ENCODE results near the gene TGDS. TPM values are rescaled to one million over a fixed set of nuclear protein-coding genes. Genes with fewer than 3 reads are reported as not detected.

The TGDS gene
- total RNA-seq, 1 experiment from 2014 or later, result 4.1 TPM

- Mint-ChIP-seq H3K4me3 (ENCODE audit: low read depth, unreplicated experiment) (no peak overlapping the region), H3K4me1 (ENCODE audit: low read depth, unreplicated experiment) (no peaks in the 10 kb centered on the region), H3K36me3 (ENCODE audit: insufficient read depth, unreplicated experiment) (peaks cover under 1% of the 10 kb centered on the region), H3K27ac (ENCODE audit: unreplicated experiment) (no peak overlapping the region), H3K9me3 (ENCODE audit: low read depth, unreplicated experiment) (no peaks in the 10 kb centered on the region), H3K27me3 (ENCODE audit: unreplicated experiment) (no peaks in the 10 kb centered on the region)
- DNase-seq, result no peak
- intact Hi-C loops (cut with micrococcal nuclease; ENCODE audit: unreplicated experiment), result no loop called here
- BruUV-seq (replicated peaks), result no TSS peak
- CTCF ChIA-PET, result no interaction called here
- no peak for TF ChIP-seq CTCF (IDR thresholded peaks at IDR 0.05; ENCODE audit: unreplicated experiment)
Observed at GRCh38 chr13:94612050-94612449, 16.1 kb upstream of the TGDS start.

GRCh38 chr13:94610475-94610874, 14.5 kb upstream of the TGDS start:
- Mint-ChIP-seq H3K4me1 (ENCODE audit: low read depth, unreplicated experiment) (no peaks in the 10 kb centered on the region), H3K27ac (ENCODE audit: unreplicated experiment) (no peak overlapping the region), H3K36me3 (ENCODE audit: insufficient read depth, unreplicated experiment) (peaks cover 5% of the 10 kb centered on the region), H3K9me3 (ENCODE audit: low read depth, unreplicated experiment) (no peaks in the 10 kb centered on the region), H3K4me3 (ENCODE audit: low read depth, unreplicated experiment) (no peak overlapping the region), H3K27me3 (ENCODE audit: unreplicated experiment) (no peaks in the 10 kb centered on the region)
- BruUV-seq (replicated peaks), result no TSS peak
- intact Hi-C loops (cut with micrococcal nuclease; ENCODE audit: unreplicated experiment), result no loop called here
- no peak for TF ChIP-seq CTCF (IDR thresholded peaks at IDR 0.05; ENCODE audit: unreplicated experiment)
- DNase-seq, result no peak
- CTCF ChIA-PET, result no interaction called here

GRCh38 chr13:94609196-94609595, 13.2 kb upstream of the TGDS start:
- H3K4me1 Mint-ChIP-seq (ENCODE audit: low read depth, unreplicated experiment), result no peaks in the 10 kb centered on the region

GRCh38 chr13:94608586-94608985, 12.6 kb upstream of the TGDS start:
- peaks cover 5% of the 10 kb centered on the region for H3K36me3 Mint-ChIP-seq (ENCODE audit: insufficient read depth, unreplicated experiment)
- no peak for TF ChIP-seq CTCF (IDR thresholded peaks at IDR 0.05; ENCODE audit: unreplicated experiment)
- no peaks in the 10 kb centered on the region for H3K27me3 Mint-ChIP-seq (ENCODE audit: unreplicated experiment)
- no peaks in the 10 kb centered on the region for H3K9me3 Mint-ChIP-seq (ENCODE audit: low read depth, unreplicated experiment)
- DNase-seq, result no peak
- no TSS peak for BruUV-seq (replicated peaks)
- H3K27ac Mint-ChIP-seq (ENCODE audit: unreplicated experiment), result no peak overlapping the region
- intact Hi-C loops (cut with micrococcal nuclease; ENCODE audit: unreplicated experiment), result no loop called here
- H3K4me1 Mint-ChIP-seq (ENCODE audit: low read depth, unreplicated experiment), result no peaks in the 10 kb centered on the region
- CTCF ChIA-PET, result no interaction called here
- no peak overlapping the region for H3K4me3 Mint-ChIP-seq (ENCODE audit: low read depth, unreplicated experiment)

More at GRCh38 chr13:94609196-94609595, 13.2 kb upstream of the TGDS start:
- CTCF ChIA-PET, result no interaction called here
- Mint-ChIP-seq H3K27me3 (ENCODE audit: unreplicated experiment) (no peaks in the 10 kb centered on the region), H3K9me3 (ENCODE audit: low read depth, unreplicated experiment) (no peaks in the 10 kb centered on the region), H3K36me3 (ENCODE audit: insufficient read depth, unreplicated experiment) (peaks cover 5% of the 10 kb centered on the region), H3K4me3 (ENCODE audit: low read depth, unreplicated experiment) (no peak overlapping the region), H3K27ac (ENCODE audit: unreplicated experiment) (no peak overlapping the region)
- intact Hi-C loops (cut with micrococcal nuclease; ENCODE audit: unreplicated experiment), result no loop called here
- DNase-seq, result no peak
- BruUV-seq (replicated peaks), result no TSS peak
- TF ChIP-seq CTCF (IDR thresholded peaks at IDR 0.05; ENCODE audit: unreplicated experiment), result no peak

Data from Calu3 (cell line).